ENCODE results near the gene PEX16. TPM values are rescaled to one million over a fixed set of nuclear protein-coding genes. Genes with fewer than 3 reads are reported as not detected.

PEX16 gene
- total RNA-seq, 1 donor from 2014 or later: 37.0 TPM

DNA sequence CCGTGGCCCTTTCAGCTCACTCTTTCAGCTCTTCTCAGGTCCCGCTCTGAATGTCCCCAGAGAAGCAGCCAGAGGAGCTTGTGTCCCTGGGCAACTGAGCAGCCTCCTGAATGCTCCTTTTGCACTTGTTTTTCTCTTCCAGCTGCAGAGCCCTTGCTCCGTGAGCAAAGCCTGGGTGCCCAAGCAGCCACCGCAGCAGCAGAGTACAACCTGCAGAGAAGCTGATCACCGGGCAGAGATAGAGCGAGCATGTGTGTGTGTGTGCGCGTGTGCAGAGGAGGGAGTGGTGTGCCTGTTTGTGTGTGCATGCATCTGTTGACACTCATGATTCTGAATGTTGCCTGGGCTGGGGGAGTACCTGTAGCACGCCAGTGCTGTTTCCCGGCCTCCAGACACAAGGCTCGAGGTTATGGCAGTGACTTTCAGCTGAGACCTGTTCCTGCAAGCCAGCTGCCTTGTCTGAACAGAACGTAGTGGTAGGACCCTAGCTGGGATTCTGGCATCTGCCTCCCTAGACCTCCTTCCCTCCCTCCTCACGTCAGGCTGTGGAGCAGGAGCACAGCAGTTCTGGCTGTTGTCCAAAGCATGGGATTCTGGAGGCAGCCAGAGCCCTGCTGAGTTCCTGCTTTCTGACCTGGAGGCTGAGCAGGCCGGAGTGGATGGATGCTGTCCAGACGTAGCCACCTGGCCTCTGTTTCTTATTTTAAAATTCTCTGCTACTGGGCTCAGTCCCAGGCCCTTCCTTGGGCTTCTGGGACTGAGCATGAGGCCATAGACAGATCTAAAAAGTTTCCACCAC is 36.7 kb downstream of the PEX16 start:
- DNase-seq (ENCODE audit: low spot score): no peak
- no peak for ATAC-seq

- DNase-seq (ENCODE audit: low spot score) (no peak), ATAC-seq (no peak)
Measured at GRCh38 chr11:45879803-45880686, 37.6 kb downstream of the PEX16 start.

DNA sequence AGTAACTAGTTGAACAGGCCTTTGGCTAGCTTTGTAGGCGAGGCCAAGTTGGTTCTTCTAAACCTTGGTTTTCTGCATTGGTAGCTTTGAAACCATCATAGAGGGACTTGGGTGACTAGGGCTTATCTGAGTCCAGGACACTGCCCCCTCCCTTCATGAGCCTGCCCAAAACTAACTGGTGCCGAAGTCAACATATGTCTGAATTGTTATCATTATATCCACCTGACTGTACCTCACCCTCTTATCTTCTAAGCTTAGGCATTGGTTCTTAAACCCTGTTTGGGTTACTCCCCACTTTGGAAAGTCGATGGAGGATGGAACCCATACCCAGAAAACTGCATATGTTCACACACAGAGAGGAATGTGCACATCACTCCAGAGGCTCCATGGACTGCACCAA is 39.8 kb downstream of the PEX16 start:
- no peak for DNase-seq (ENCODE audit: low spot score)
- no peak for ATAC-seq

- ATAC-seq (no peak), DNase-seq (ENCODE audit: low spot score) (no peak)
Measured at GRCh38 chr11:45877221-45877620, 40.5 kb downstream of the PEX16 start.

- peak; percentile 15 for ATAC-seq
- no peak for DNase-seq (ENCODE audit: low spot score)
Measured at GRCh38 chr11:45876401-45876800, 41.3 kb downstream of the PEX16 start.

- ATAC-seq: peak; percentile 76
Measured at GRCh38 chr11:45872651-45873356, 44.9 kb downstream of the PEX16 start.

DNA sequence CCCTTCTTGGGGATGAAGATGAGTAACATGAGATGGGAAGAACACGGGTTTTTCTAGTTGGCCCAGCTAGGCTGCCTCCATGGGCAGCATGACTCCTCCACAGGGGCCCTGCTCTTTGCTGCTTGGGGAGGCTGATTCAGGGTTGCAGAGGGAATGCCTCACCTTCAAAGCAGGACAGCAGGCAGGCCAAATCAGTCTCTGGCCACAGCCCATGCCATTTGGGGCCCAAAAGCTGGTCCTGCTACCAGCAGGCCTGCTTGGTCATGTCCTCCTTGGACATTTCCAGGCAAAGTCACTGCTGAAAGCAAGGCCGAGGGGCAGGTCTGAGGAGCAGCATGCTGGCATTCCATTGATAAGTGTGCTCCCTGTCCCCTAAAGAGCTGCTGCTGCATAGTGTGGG is 46.0 kb downstream of the PEX16 start:
- ATAC-seq (no peak), DNase-seq (ENCODE audit: low spot score) (no peak)

More at GRCh38 chr11:45872651-45873356, 44.9 kb downstream of the PEX16 start:
- DNase-seq (ENCODE audit: low spot score): no peak

DNA sequence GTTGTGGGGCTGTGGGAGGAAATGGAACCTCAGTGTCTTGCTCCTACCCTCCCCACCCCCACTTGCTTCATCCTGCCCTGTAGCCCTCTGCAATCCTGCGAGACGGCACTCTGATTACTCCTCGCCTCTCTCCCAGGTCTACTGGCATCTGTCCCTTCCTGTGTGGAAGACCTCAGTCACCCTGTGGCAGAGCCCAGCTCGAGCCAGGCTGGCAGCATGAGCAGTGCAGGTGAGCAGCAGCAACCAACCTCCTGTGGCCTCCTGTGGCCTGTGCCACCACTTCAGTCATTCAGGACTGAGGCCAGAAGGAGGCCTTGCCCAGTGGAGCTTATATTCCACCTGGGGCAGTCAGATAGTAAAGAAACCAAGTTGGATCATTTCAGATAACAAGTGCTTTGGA is 47.0 kb downstream of the PEX16 start:
- DNase-seq (ENCODE audit: low spot score): no peak
- ATAC-seq: no peak

GRCh38 chr11:45869551-45869950 is 48.1 kb downstream of the PEX16 start:
- DNase-seq (ENCODE audit: low spot score): no peak
- no peak for ATAC-seq

GRCh38 chr11:45864041-45864440 is 53.6 kb downstream of the PEX16 start:
- DNase-seq (ENCODE audit: low spot score) (no peak), ATAC-seq (no peak)

DNA sequence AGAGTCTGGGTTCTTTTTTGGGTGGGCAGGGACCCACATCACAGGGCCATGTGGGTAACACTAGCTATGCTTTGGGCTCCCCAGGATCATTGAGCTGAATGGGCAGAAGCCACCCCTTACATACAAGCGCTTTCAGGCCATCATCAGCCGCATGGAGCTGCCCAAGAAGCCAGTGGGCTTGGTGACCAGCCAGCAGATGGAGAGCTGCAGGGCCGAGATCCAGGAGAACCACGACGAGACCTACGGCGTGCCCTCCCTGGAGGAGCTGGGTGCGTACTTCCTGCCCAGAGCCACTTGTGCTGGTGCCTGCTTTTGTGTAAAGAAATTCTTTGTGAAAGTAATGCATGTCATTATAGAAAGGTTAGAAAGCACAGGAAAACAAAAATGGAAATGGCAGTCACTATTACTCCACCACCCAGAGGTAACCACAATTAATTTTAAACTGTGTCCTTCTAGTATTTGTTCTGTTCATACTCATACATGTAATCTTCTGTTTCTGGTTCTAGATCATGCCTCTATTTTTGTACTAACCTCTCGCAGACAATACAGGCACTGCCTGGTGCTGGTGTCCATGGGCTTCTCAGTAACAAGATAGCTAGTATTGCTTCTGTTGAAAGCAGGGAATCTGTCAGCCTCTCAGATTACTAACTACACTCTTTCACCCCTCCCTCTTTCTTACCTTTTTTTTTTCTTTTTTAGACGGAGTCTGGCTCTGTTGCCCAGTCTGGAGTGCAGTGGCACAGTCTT is 56.7 kb downstream of the PEX16 start:
- DNase-seq (ENCODE audit: low spot score) (no peak), ATAC-seq (no peak)

GRCh38 chr11:45860348-45860747 is 57.3 kb downstream of the PEX16 start:
- DNase-seq (ENCODE audit: low spot score) (no peak), ATAC-seq (no peak)

Other genes starting within 250 kb of the PEX16 start
- 13.2 TPM for gene SLC35C1, start 112.7 kb downstream of the PEX16 start, total RNA-seq
- gene CRY2, start 70.4 kb downstream of the PEX16 start, total RNA-seq: 52.9 TPM
- 8.0 TPM for gene MAPK8IP1, start 32.2 kb downstream of the PEX16 start, total RNA-seq
- 0.68 TPM for gene FREY1, start 10.6 kb downstream of the PEX16 start, total RNA-seq
- gene LARGE2, start 4.8 kb upstream of the PEX16 start, total RNA-seq: 2.9 TPM
- gene PHF21A, start 203.6 kb upstream of the PEX16 start, total RNA-seq: 8.2 TPM